ENCODE data around the gene DCAF8L2.

DNA sequence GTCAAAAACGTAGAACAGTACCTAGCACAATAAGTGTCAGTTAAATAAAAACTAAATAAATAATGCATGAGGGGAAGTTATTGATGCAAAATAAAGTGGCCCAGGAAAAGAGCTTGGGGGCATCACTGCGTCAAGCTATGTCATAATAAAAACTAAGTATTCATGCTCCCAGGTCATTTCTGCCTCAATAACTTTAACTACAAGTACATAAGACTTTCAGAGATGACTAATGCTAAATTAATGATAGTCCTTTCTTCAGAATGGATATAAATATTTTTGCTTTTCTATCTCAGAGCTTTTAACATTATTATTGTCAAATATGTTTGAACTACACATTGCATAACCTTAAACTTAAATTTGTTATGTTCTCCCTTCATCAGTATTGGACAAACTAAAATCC is 125.5 kb downstream of the DCAF8L2 start:
- TF ChIP-seq BHLHE40 (IDR thresholded peaks at IDR 0.05; ENCODE audit: borderline replicate concordance) (no peak), LEF1 (IDR thresholded peaks at IDR 0.05; ENCODE audit: borderline replicate concordance) (no peak), HDGF (IDR thresholded peaks at IDR 0.05; ENCODE audit: borderline replicate concordance) (no peak), ARNT (IDR thresholded peaks at IDR 0.05) (no peak), FOXA1 (IDR thresholded peaks at IDR 0.05) (no peak), PKNOX1 (IDR thresholded peaks at IDR 0.05) (no peak), ZNF384 (IDR thresholded peaks at IDR 0.05) (no peak), FOXM1 (IDR thresholded peaks at IDR 0.05; ENCODE audit: borderline replicate concordance) (no peak)

All from HEK293T (cell line).